Osteocyte (in vitro differentiated cells): Measurements from ENCODE around the gene TSPAN7. TPM values are rescaled to one million over a fixed set of nuclear protein-coding genes. Genes with fewer than 3 reads are reported as not detected.

Experiments used
- DNase-seq: peaks from one replicate; pipeline ENCODE4 v3.0.0; 2021; ENCODE audit warnings: mixed read lengths; ENCODE audit not compliant: unreplicated experiment; ENCODE audit errors: extremely low spot score
- H3K27ac Mint-ChIP-seq: one replicate; pipeline ENCODE4 v1.8.0; 2021; ENCODE audit warnings: mild to moderate bottlenecking, mixed read lengths; ENCODE audit not compliant: unreplicated experiment
- H3K27me3 Mint-ChIP-seq: one replicate; pipeline ENCODE4 v1.8.0; 2021; ENCODE audit warnings: mixed read lengths; ENCODE audit not compliant: unreplicated experiment
- H3K36me3 Mint-ChIP-seq: one replicate; pipeline ENCODE4 v1.8.0; 2021; ENCODE audit warnings: mixed read lengths; ENCODE audit not compliant: unreplicated experiment
- H3K4me1 Mint-ChIP-seq: one replicate; pipeline ENCODE4 v1.8.0; 2021; ENCODE audit warnings: mixed read lengths; ENCODE audit not compliant: unreplicated experiment
- H3K4me3 Mint-ChIP-seq: one replicate; pipeline ENCODE4 v1.8.0; 2021; ENCODE audit warnings: mild to moderate bottlenecking, moderate library complexity, mixed read lengths; ENCODE audit not compliant: unreplicated experiment
- H3K9me3 Mint-ChIP-seq: one replicate; pipeline ENCODE4 v1.8.0; 2021; ENCODE audit warnings: mixed read lengths; ENCODE audit not compliant: unreplicated experiment
- CTCF ChIP-seq: fragments of 200-600 bp; sonication (generic); IDR thresholded peaks from 2 replicates; pipeline ENCODE4 v1.5.0; 2021; ENCODE audit warnings: antibody characterized with exemption, mild to moderate bottlenecking, moderate library complexity
- total RNA-seq: library from RNA; stranded (reverse); gene quantifications from 2 replicates; pipeline ENCODE4 v1.2.1, GENCODE V29; 2021

TSPAN7 gene
- total RNA-seq, 1 donor from 2014 or later: 0.40 TPM

GRCh38 chrX:38697461-38697860, 136.1 kb downstream of the TSPAN7 start:
- TF ChIP-seq CTCF: no peak
- Mint-ChIP-seq H3K4me1 (peaks cover 2% of the 10 kb centered on the region), H3K27me3 (no peaks in the 10 kb centered on the region), H3K9me3 (peaks cover 5% of the 10 kb centered on the region), H3K36me3 (no peaks in the 10 kb centered on the region), H3K27ac (no peak overlapping the region), H3K4me3 (no peak overlapping the region)
- no peak for DNase-seq

GRCh38 chrX:38699121-38699520, 137.8 kb downstream of the TSPAN7 start:
- no peak overlapping the region for H3K27ac Mint-ChIP-seq
- H3K4me3 Mint-ChIP-seq: no peak overlapping the region
- DNase-seq: no peak
- no peaks in the 10 kb centered on the region for H3K9me3 Mint-ChIP-seq
- H3K4me1 Mint-ChIP-seq: peaks cover 2% of the 10 kb centered on the region
- TF ChIP-seq CTCF: no peak
- H3K27me3 Mint-ChIP-seq: no peaks in the 10 kb centered on the region
- H3K36me3 Mint-ChIP-seq: no peaks in the 10 kb centered on the region

- Mint-ChIP-seq H3K9me3 (no peaks in the 10 kb centered on the region), H3K27ac (no peak overlapping the region), H3K4me1 (peaks cover 2% of the 10 kb centered on the region), H3K27me3 (no peaks in the 10 kb centered on the region), H3K4me3 (no peak overlapping the region), H3K36me3 (no peaks in the 10 kb centered on the region)
- DNase-seq: no peak
- TF ChIP-seq CTCF: no peak
These were observed 138.4 kb downstream of the TSPAN7 start for GRCh38 chrX:38699696-38700095.

- peaks cover 2% of the 10 kb centered on the region for H3K4me1 Mint-ChIP-seq
- no peak for DNase-seq
- no peaks in the 10 kb centered on the region for H3K9me3 Mint-ChIP-seq
- no peak overlapping the region for H3K27ac Mint-ChIP-seq
- H3K4me3 Mint-ChIP-seq: no peak overlapping the region
- H3K27me3 Mint-ChIP-seq: no peaks in the 10 kb centered on the region
- no peaks in the 10 kb centered on the region for H3K36me3 Mint-ChIP-seq
- TF ChIP-seq CTCF: no peak
These were observed 139.7 kb downstream of the TSPAN7 start for GRCh38 chrX:38701073-38701472.

- H3K27me3 Mint-ChIP-seq: no peaks in the 10 kb centered on the region
- no peaks in the 10 kb centered on the region for H3K9me3 Mint-ChIP-seq
- TF ChIP-seq CTCF: no peak
- DNase-seq: no peak
- H3K36me3 Mint-ChIP-seq: no peaks in the 10 kb centered on the region
- peaks cover under 1% of the 10 kb centered on the region for H3K4me1 Mint-ChIP-seq
- no peak overlapping the region for H3K27ac Mint-ChIP-seq
- H3K4me3 Mint-ChIP-seq: no peak overlapping the region
These were observed 143.0 kb downstream of the TSPAN7 start for GRCh38 chrX:38704146-38704882.
